NB4 (cell line): ENCODE measurements around the gene VWC2.
A peak's percentile ranks its signal among the peaks of the same experiment; 100 is the strongest.

Experiments
- DNase-seq: peaks from one replicate; pipeline ENCODE4 v3.0.0; 2010; ENCODE audit warnings: low read depth
- H3K4me3 ChIP-seq: one replicate; pipeline ENCODE4 v1.5.1; 2011; ENCODE audit warnings: mild to moderate bottlenecking, low read depth, low read length, moderate library complexity
- CTCF ChIP-seq: IDR thresholded peaks from one replicate; pipeline ENCODE4 v1.5.1; 2012; ENCODE audit warnings: low read depth, low read length
- MAX ChIP-seq: IDR thresholded peaks from 2 replicates; pipeline ENCODE4 v1.6.1; 2011; ENCODE audit warnings: low read depth, low read length
- MYC ChIP-seq: IDR thresholded peaks from 2 replicates; pipeline ENCODE4 v1.6.1; 2011; ENCODE audit warnings: low read depth, low read length
- POLR2A ChIP-seq: IDR thresholded peaks from 2 replicates; pipeline ENCODE4 v1.6.1; 2011; ENCODE audit warnings: mild to moderate bottlenecking; ENCODE audit not compliant: insufficient read length; ENCODE audit errors: extremely low read depth

The VWC2 gene

GRCh38 chr7:49788455-49789059, 15.1 kb downstream of the VWC2 start:
- TF ChIP-seq MYC, result no peak
- no peak for TF ChIP-seq POLR2A
- no peak for TF ChIP-seq CTCF
- TF ChIP-seq MAX, result no peak
- no peak overlapping the region for H3K4me3 ChIP-seq
- DNase-seq, result no peak

GRCh38 chr7:49789736-49790135, 16.3 kb downstream of the VWC2 start:
- TF ChIP-seq MAX, result no peak
- TF ChIP-seq MYC, result no peak
- no peak for TF ChIP-seq CTCF
- no peak for TF ChIP-seq POLR2A
- no peak for DNase-seq
- H3K4me3 ChIP-seq, result no peak overlapping the region

DNA sequence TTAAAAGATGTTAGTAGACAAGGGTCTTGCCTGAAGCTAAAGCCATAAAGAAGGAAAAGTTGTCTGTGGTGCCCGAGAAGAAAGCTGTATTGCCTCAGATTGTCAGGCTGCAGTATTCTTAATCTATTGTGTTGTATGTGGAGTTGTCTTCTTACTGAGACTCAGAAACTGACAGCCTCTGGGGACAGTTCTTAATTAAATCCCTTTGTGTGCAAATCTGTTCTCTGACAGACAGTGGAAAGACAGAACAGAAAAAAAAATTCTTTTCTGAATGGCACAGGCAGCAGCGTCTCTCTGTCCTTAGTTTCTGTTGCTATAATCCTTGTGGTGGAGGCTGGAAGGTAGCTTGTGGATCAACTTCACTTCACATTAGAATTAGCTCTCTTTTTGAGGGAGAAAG, 16.8 kb downstream of the VWC2 start:
- no peak for DNase-seq
- TF ChIP-seq MYC (no peak), MAX (no peak), POLR2A (no peak), CTCF (no peak)
- no peak overlapping the region for H3K4me3 ChIP-seq

GRCh38 chr7:49791088-49791741, 17.8 kb downstream of the VWC2 start:
- no peak for TF ChIP-seq MAX
- no peak for TF ChIP-seq MYC
- TF ChIP-seq POLR2A, result no peak
- peak; percentile 60 for TF ChIP-seq CTCF
- H3K4me3 ChIP-seq, result no peak overlapping the region
- DNase-seq, result peak; percentile 58

- TF ChIP-seq POLR2A (no peak), MYC (no peak), CTCF (no peak), MAX (no peak)
- H3K4me3 ChIP-seq, result no peak overlapping the region
- DNase-seq, result no peak
Observed at GRCh38 chr7:49797987-49798660, 24.7 kb downstream of the VWC2 start.
